Frontal cortex (tissue), 4 donors: ENCODE data around the gene PRKCB. TPM values are rescaled to one million over a fixed set of nuclear protein-coding genes. Genes with fewer than 3 reads are reported as not detected.
A peak's percentile ranks its signal among the peaks of the same experiment; 100 is the strongest.

Experiments
- DNase-seq, 2 donors: peaks; one replicate each; pipeline ENCODE4 v3.0.0; 2012; ENCODE audit warnings: low spot score in 2 of 2
- FAIRE-seq: peaks from 2 replicates; lab custom pipeline; 2012; peaks lifted over from hg19 to GRCh38; lab: Jason Lieb, UNC
- small RNA-seq: library from RNA; depleted of rRNA; stranded (forward); fragments of <200 nt; gene quantifications from one replicate; pipeline ENCODE3, GENCODE V24; 2014
- total RNA-seq: library from RNA; depleted of rRNA; stranded (reverse); fragments of >200 nt; gene quantifications from one replicate; pipeline ENCODE4 v1.2.3, GENCODE V29; 2014
- donor health status: control.
- donor health status: control.
- donor health status: control.

PRKCB gene
- total RNA-seq, 1 donor from 2014 or later = 49.3 TPM

DNA sequence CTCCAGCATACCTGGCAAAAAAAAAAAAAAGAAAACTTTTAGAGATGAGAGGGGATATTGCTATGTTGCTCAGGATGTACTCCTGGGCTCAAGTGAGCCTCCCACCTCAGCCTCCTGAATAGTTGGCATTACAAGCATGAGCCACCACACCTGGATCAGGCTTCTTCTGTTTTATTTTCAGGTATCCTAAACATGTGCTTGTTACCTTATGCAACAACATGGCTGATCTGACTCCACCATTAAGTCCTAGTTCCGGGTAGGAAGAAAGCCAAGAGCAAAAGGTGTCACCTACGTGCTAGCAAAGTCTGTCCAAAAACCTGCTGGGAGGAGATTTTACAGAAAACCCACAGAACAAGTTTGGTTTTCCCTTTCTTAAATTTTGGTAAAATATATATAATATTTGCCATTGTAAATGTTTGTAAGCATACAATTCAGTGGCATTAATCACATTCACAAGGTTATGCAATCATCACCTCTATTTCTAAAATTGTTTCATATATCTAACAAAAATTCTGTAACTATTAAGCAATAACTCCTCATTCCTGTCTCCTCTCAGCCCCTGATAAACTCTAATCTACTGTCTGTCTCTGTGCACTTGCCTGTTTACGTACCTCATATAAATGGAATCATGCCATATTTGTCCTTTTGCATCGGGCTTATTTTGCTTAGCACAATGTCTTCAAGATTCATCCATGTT lies 411.3 kb downstream of the PRKCB start:
- FAIRE-seq (no peak), DNase-seq (no peak)

DNA sequence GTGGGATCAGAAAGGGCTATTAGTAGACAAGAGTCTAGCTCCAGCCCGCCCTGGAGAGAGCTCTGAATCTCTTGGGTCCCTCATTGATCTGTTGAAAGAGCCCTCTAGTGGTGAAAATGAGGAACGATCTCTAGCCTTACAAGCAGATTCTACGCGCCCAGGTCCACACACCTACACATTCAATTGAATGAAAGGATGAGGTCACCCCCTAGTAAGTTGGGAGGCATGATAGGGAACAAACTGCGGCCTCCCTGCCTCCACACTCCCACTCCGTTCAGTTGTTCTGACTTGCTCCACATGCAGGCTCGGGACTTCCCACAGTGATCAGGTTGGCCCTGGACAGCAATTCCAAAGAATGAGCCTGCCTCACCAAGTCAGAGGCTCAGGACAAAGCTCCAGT lies 417.4 kb downstream of the PRKCB start:
- peak; percentile 41 to 51 for DNase-seq
- no peak for FAIRE-seq

DNA sequence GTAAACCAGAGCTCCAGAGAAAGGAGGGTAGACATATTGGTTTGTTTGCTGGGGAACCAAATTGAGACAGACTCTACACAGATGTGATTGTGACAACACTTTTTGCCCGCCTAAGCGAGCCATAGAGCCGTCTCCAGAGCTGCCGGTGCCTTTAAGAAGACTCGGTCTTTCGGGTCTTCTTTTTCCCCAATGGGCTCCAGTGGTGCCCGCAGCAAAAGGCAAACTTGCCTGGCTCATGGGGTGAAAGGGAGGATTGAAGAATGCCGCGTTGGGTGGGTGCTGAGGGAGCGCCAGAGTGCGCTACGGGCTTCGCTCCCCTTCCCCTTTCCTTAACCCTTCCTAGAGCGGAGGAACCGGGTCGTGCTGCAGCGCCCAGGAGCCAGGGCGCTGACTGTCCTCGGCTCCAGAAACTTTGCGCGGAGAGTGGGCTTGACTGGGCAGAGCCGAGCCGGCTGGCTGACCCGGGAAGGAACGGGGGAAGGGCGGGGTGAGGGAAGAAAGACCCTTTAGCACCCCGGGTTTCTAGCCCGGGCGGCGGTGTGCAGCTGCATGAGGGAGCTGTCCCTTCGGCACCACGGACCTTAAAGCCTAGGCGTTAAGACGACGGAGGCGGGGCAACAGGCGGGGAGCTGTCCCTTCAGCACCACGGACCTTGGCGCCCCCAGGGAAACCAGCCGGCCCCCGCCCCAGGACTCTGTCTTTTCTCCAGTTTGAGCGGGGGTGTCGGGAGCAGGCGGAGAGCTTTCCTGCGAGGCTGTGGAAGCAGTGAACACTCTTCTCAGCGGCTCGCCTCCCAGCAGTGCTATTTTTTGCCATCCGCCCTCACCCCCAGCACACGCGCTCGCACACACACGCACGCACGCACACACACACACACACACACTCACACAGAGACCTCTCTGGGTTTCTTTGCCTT lies 419.9 kb downstream of the PRKCB start, which contains the start of gene CACNG3:
TSS of gene CACNG3 (plus strand) at position 880 of the 916 bp plus-strand sequence. CDS start 420 bp downstream, outside the sequence.
- DNase-seq = peak; percentile 38 to 55
- no peak for FAIRE-seq

DNA sequence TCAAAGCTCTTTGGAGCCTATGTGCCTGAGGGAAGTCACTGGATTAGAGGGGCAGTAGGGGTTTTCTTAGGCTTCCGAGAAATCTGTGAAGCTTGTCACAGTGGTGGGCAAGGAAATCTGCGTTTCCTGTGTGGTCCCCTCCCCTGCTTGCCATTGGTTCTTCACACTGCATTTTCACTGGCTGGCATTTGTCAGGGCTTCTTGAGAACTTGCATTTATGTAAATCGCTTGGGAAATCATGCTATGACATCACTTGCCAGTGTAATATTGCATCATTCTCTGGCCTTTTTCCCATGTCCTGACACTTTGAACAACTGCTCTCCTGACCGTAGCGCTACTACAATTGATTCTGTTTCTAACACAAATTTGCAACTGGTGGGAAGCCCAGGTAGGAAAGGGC lies 422.2 kb downstream of the PRKCB start:
- no peak for DNase-seq

DNA sequence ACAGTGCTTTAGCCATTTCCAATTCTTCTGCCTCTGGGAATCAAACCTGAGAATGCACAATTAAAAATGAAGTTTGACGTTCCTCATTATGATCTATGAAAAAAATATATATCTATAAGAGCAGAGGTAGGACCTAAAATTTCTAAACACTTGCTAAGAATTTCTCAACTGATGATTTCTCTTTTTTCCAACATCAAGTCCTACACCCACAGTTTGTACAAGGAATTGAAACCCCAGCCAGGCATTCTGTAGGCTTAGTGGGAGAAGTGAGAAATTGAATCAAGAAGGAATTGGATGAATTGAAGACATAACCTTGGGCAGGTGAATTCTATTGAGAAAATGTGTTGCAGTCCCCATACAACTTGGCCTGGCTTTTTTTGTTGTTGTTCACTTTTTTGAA lies 423.0 kb downstream of the PRKCB start:
- DNase-seq (no peak), FAIRE-seq (no peak)

More for the DNA sequence above, 422.2 kb downstream of the PRKCB start:
- FAIRE-seq = no peak

DNA sequence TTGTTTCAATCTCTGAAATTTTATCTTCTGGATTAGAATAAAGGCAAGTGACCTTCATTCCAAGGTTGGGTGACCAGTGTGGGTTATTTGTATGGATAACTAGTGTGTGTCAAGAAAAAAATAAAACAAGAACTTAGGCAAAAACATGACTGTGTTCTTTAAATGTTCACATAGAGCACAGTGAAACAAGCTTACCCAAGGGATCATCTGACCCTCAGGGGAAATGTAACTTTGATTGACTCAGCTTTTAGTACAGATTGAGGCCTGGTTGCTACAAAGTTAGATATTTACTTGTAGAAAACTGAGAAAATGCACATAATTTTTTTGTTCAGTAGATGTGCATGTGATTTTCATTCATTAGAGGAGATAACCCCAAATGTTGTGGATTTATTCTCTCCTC lies 427.0 kb downstream of the PRKCB start:
- no peak for FAIRE-seq
- no peak for DNase-seq

Small RNA genes within 50 kb of the gene (small RNA-seq; reads per million reads assigned to genes)
- not detected for gene MIR1273H

Other genes starting within 250 kb of the PRKCB start
- gene NDUFAB1, start 239.7 kb upstream of the PRKCB start, total RNA-seq = 108 TPM
- 21.6 TPM for gene PALB2, start 194.7 kb upstream of the PRKCB start, total RNA-seq
- gene DCTN5, start 194.5 kb upstream of the PRKCB start, total RNA-seq = 75.0 TPM
- 1.6 TPM for gene PLK1, start 157.1 kb upstream of the PRKCB start, total RNA-seq
- gene ERN2, start 122.8 kb upstream of the PRKCB start, total RNA-seq = not detected
- 1.2 TPM for gene CHP2, start 81.0 kb upstream of the PRKCB start, total RNA-seq